NCI-H2171 treated with DMSO at 0.1 percent for 48 hours (cell line): Measurements from ENCODE around the gene ABCG1.

Source experiments
- DNase-seq: peaks from one replicate; lab custom pipeline; 2025; lab: John Stamatoyannopoulos, UW

The ABCG1 gene

DNA sequence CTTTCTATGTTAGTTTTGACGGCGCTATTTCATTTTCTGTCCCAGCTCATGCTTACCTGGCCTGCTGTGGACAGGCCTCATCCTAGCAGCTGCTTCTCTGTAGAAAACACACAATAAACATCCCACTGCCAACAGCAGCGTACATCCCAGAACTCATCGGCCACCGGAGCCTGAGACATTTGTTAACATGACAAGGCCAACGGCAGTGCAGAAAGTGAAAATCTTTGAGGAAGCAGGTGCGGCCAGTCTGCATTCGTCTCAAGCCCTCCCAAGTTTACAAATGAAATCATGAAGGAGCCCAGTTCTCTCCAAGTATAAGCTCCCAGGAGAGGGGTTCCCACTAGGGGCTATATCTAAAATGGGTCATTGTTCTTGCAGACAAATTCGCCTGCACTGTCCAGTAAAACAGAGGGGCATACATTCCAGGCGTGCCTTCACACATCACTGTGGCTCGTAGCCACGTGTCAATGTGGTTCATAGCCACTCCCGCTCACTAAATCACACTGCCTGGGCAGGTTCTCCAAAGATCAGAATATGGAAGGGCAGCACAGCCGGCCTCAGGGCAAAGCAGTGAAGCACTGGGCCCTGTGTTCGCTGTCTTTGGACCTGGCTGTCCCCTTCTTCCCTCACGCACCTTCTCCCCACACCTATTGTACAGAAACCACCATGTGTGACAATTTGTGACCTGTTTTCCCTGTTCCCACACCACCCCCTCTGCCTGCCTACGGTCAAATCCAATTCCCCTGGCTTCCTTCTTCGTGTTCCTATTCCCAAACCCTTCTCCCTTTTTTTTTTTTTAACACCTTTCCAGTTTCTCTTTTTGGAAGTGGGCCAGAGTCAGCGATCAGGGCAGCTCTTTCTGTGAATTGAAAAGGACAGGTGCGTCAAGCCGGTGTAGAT is 27.0 kb upstream of the ABCG1 start:
- DNase-seq: peak; percentile 20

DNA sequence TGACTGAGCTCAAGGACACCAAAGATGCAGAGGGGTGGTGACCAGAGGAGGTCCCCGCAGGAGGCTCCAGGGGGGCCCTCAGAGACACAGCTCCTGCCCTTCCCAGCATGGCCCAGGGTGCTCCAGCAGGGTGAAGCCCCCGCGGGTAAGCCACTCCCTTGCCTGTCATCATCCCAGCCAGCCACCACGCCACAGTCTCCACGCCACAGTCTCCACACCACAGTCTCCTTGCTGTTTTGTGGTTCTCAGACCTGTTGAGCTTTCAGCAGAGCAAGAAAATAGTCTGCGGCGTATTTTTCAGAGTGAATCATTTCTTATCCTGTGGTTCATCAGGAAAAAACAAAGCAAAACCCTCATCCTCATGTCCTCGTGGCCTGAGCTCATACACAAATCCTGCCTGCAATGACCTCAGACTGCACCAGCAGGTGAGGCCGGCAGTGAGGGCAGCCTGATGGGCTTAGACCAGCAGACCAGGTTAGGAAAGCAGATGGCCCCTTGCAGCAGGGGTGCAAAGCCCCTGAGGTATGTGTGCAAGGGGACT is 25.7 kb upstream of the ABCG1 start:
- no peak for DNase-seq

- DNase-seq: no peak
Observed at GRCh38 chr21:42193721-42194120, 25.2 kb upstream of the ABCG1 start.

DNA sequence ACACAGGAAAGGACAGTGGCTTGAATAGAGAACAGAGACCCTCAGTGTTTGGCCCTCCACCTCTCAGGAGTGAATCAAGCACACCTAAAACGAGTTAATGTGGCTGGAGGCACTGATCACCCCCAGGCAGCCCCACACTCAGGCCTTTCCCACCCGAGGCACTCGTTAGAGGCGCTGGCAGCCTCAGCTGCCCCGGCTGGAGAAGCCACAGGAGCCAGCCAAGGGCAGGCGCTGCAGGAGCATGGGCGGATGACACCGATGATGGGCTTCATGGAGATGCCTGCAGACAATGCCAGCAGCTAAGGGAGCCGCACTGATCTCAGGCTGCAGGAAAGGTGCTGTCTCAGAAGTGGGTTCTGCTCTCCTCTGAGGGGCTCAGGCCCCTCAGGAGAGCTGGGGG is 24.1 kb upstream of the ABCG1 start:
- no peak for DNase-seq

DNA sequence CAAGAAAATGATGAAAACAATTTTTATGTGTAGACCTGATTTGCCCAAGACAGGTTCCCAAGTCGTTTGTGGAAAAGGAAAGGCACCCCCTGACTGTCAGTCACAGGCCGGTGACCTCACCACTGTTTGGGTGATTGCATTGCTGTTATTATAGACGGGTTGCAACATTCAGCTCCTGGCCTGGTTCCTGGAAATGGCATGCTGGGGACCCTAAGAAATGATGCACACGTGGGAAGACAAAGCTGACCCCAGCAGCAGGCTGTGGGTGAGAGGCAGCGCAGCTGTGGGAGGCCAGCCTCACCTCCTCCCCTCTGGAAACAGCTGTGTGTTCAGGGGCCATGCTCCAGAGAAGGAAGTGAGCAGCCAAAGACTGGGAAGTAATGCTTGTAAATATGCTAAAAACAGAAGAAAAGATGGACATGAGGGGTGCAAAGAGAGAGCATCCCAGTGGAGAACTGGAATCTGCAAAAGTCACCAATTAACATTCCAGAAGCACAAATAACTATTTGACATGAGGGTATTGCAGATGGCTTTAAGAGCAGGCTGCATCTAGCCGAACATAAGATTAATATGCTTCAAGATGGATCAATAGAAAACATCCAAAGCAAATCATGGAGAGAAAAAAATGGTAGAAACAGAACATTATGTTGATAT is 23.4 kb upstream of the ABCG1 start:
- DNase-seq: no peak

GRCh38 chr21:42198929-42199867 is 19.7 kb upstream of the ABCG1 start:
- no peak for DNase-seq

DNA sequence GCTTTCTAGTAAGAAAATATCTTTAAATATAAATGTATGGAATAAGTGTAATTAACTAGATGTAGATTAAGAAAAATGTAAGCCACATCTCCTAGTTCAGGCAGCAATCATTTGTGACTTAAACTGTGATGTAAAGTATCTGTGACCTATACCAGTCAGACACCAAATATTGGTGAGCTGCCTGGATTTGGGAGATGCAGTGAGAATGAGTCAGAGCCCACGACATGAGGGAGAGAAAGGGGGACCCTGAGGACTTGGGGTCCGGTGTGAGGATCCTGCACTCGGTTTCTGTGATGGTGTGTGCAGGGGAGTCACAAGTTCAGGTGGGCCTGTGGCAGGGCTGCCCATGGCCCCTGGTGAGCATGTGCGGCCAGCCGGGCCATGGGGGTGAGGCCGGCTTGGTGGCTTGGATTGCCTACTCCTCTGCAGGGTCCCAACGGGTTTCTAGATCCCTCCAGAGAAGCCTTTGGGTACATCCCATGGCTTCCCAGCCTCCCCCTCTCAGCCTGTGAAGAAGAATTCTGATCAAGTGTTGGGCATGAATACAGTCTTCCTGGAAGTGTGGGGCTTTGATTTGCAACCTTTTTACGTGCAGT is 19.0 kb upstream of the ABCG1 start:
- no peak for DNase-seq

GRCh38 chr21:42200906-42201614 is 17.9 kb upstream of the ABCG1 start:
- no peak for DNase-seq

- DNase-seq: no peak
Observed at GRCh38 chr21:42201615-42202161, 17.3 kb upstream of the ABCG1 start.

- DNase-seq: no peak
Observed at GRCh38 chr21:42202321-42202720, 16.6 kb upstream of the ABCG1 start.

DNA sequence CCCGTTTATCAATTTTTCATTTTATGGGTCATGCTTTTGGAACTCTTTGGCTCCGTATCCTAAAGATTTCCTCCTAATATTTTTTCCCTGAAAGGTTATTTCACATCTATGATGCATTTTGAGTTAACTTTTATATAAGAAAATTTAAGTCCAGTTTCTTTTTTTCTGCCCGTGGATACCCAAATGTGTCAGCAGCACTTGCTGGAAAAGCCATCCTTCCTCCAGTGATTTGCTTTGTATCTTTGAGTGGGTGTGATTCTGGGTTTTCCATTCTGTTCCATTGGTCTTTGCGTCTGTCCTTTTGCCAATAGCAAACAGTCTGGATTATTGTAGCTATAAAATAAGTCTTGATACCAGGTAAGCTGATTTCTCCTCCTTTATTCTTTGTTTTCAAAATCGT is 15.6 kb upstream of the ABCG1 start:
- no peak for DNase-seq

GRCh38 chr21:42203936-42204335 is 15.0 kb upstream of the ABCG1 start:
- DNase-seq: no peak

GRCh38 chr21:42207426-42207825 is 11.5 kb upstream of the ABCG1 start:
- DNase-seq: no peak

- DNase-seq: no peak
Observed at GRCh38 chr21:42208036-42208435, 10.9 kb upstream of the ABCG1 start.

- no peak for DNase-seq
Observed at GRCh38 chr21:42208801-42209490, 10.0 kb upstream of the ABCG1 start.

- DNase-seq: no peak
Observed at GRCh38 chr21:42209801-42210479, 9.0 kb upstream of the ABCG1 start.

- DNase-seq: no peak
Observed at GRCh38 chr21:42212266-42212665, 6.7 kb upstream of the ABCG1 start.

DNA sequence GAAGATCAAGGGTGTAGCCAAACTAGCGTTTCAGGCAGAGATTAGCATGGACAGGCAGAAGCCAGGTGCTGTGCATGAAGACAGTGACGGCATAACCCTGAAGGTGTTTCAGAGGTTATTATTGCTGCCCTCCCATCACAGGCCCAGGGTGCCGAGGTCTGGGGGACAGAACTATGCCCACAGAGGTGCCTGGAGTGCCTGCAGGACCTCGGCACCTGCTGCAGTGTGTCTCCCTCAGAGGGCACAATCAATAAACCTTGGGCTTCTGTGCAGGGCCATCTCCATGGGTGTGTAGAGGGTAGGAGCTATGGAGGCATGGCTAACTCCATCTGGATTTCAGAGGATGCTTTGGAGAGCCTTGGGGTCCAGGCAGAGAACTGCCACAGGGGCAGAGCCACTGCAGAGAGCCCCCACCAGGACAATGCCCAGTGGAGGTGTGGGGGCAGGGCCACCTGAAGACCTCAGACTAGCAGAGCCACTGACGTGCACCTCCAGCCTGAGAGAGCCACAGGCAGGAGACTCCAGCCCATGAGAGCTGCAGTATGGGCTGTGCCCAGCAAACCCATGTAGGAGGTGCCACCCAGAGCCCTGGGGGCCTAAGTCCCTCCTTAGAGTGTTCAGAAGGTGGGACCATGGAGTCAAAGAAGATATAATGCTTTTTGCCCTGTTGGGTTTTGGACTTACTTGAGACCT is 5.7 kb upstream of the ABCG1 start:
- DNase-seq: no peak
